Upper lobe of left lung (tissue), 6 donors: Measurements from ENCODE around the gene CASP6. TPM values are rescaled to one million over a fixed set of nuclear protein-coding genes. Genes with fewer than 3 reads are reported as not detected.

Experiments used
- ATAC-seq, 2 donors: fragments of 200-7000 bp; cut with Tn5 transposase; one replicate each; pipeline ENCODE4 v1.9.1; 2022; ENCODE audit warnings: mild to moderate bottlenecking in 2 of 2, moderate library complexity in 2 of 2; ENCODE audit not compliant: low FRiP score in 2 of 2
- DNase-seq, 2 donors: peaks; one replicate each; pipeline ENCODE4 v3.0.0-alpha.2; 2019 to 2020
- H3K27ac ChIP-seq, 4 donors: fragments of 200-600 bp; sonication (generic); one replicate each; pipeline ENCODE4 v1.5.1; 2016 to 2019
- H3K27me3 ChIP-seq, 4 donors: fragments of 200-600 bp; sonication (generic); one replicate each; pipeline ENCODE4 v1.5.1; 2017 to 2019
- H3K36me3 ChIP-seq, 4 donors: fragments of 200-600 bp; sonication (generic); one replicate each; pipeline ENCODE4 v1.5.1; 2016 to 2019
- H3K4me1 ChIP-seq, 4 donors: fragments of 200-600 bp; sonication (generic); one replicate each; pipeline ENCODE4 v1.5.1; 2018 to 2019
- H3K4me3 ChIP-seq, 4 donors: fragments of 200-600 bp; sonication (generic); one replicate each; pipeline ENCODE4 v1.5.1; 2017 to 2019; ENCODE audit warnings: mild to moderate bottlenecking in 2 of 4, moderate library complexity in 1 of 4
- H3K9me3 ChIP-seq, 4 donors: fragments of 200-600 bp; sonication (generic); one replicate each; pipeline ENCODE4 v1.5.1; 2018 to 2019
- EP300 ChIP-seq, 4 donors: sonication (generic); formaldehyde crosslinking; IDR thresholded peaks; one replicate each; pipeline ENCODE4 v1.5.1; 2017; ENCODE audit warnings: antibody characterized with exemption in 4 of 4, control low read depth in 2 of 4
- POLR2A ChIP-seq, 4 donors: fragments of 450-650 bp; IDR thresholded peaks; one replicate each; pipeline ENCODE4 v1.5.1; 2016 to 2017; ENCODE audit warnings: antibody characterized with exemption in 4 of 4, mild to moderate bottlenecking in 2 of 4
- POLR2AphosphoS5 ChIP-seq, 2 donors: sonication (generic); formaldehyde crosslinking; IDR thresholded peaks; one replicate each; pipeline ENCODE4 v1.5.1; 2017; ENCODE audit warnings: antibody characterized with exemption in 2 of 2
- WGBS, 2 donors: methylation state at CpG; one replicate each; pipeline ENCODE4 v1.1.5; 2017 to 2018; 5-methylcytosine and 5-hydroxymethylcytosine counted together
- total RNA-seq, 6 donors: library from RNA; depleted of rRNA in 4 of 6; stranded (reverse); fragments of >200 nt in 4 of 6; gene quantifications; one replicate each; pipeline versions ENCODE4 v1.1.0 to v1.2.1, GENCODE V29; 2016 to 2021
- TF ChIP-seq, protein P1 (sequence below), 6 experiments: fragments of 450-650 bp in 4 of 6; fragments of 200-600 bp in 2 of 6; sonication (generic) in 2 of 6; IDR thresholded peaks; one replicate each; pipeline ENCODE4 v1.5.1; 2016 to 2019; ENCODE audit warnings: antibody characterized with exemption in 6 of 6
- donor health status: DM: no; HTN: no; CAD: no; lungs with moderate emphysema.
- donor health status: DM: no; HTN: yes; CAD: no; lungs with severe emphysema.

CASP6 gene
- total RNA-seq, 6 donors from 2014 or later: 12.1 to 29.5 (median 15.5) TPM

GRCh38 chr4:109703664-109704361 lies 568 bp upstream of the CASP6 start:
- ATAC-seq: peak in 1 of 2 donors; percentile 4
- peak overlapping the region; percentile 64 to 94 (median 78) for H3K4me3 ChIP-seq
- H3K9me3 ChIP-seq: no peaks in the 10 kb centered on the region
- 3 to 11% methylated on average over 10 to 11 of the region's 11 CpGs for WGBS, 2 donors
- peaks cover 11 to 25% (median 19%) of the 10 kb centered on the region in 4 donors for H3K4me1 ChIP-seq
- TF ChIP-seq POLR2AphosphoS5 (IDR thresholded peaks at IDR 0.05): no peak
- TF ChIP-seq EP300 (IDR thresholded peaks at IDR 0.05): no peak
- TF ChIP-seq, protein P1, sequence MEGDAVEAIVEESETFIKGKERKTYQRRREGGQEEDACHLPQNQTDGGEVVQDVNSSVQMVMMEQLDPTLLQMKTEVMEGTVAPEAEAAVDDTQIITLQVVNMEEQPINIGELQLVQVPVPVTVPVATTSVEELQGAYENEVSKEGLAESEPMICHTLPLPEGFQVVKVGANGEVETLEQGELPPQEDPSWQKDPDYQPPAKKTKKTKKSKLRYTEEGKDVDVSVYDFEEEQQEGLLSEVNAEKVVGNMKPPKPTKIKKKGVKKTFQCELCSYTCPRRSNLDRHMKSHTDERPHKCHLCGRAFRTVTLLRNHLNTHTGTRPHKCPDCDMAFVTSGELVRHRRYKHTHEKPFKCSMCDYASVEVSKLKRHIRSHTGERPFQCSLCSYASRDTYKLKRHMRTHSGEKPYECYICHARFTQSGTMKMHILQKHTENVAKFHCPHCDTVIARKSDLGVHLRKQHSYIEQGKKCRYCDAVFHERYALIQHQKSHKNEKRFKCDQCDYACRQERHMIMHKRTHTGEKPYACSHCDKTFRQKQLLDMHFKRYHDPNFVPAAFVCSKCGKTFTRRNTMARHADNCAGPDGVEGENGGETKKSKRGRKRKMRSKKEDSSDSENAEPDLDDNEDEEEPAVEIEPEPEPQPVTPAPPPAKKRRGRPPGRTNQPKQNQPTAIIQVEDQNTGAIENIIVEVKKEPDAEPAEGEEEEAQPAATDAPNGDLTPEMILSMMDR (IDR thresholded peaks at IDR 0.05): no peak
- no peak for TF ChIP-seq POLR2A (IDR thresholded peaks at IDR 0.05)
- H3K36me3 ChIP-seq: peaks cover 0 to 5% (median 0%) of the 10 kb centered on the region in 4 donors
- peak overlapping the region; percentile 74 to 87 (median 86) for H3K27ac ChIP-seq
- no peak for DNase-seq
- H3K27me3 ChIP-seq: no peaks in the 10 kb centered on the region

DNA sequence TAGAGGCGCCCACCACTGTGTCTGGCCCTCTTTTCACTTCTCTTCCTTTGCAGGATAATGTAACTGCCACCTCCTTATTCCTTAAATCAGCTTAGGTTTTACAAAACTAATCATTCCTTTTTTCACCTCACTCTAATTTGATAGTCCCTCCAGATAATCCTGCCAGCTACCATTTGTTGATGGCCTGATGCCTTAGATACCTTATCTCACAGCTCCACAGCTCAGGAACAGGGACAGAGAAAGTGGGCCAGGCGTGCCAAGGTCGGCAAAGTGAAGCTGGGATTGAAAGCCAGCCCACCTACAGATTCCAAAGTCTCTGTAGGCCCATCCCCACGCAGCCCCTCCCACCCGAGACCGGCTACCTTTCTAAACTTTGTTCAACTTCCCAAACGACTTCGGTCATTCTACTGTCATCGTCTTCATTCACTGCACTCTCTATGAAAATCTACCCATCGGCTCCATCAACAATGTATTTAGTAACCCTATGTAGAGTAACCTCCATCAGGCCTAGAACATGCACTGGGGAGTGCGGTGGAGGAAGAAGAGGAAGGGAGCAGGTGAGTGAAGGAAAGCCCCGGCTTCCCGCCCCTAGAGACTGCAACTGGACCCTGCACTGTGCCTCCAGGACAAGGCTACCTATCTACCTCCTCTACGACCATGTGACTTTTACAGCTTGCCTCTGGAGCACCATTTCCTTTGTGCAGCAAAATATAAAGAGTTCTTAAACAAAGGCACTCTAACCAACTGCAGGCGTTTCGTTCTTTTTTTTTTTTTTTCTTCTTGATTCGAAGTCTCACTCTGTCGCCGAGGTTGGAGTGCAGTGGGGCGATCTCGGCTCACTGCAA lies 1.5 kb downstream of the CASP6 start:
- no peaks in the 10 kb centered on the region for H3K27me3 ChIP-seq
- no peak for DNase-seq
- no peak for TF ChIP-seq POLR2A (IDR thresholded peaks at IDR 0.05)
- TF ChIP-seq, protein P1 (IDR thresholded peaks at IDR 0.05): no peak
- TF ChIP-seq POLR2AphosphoS5 (IDR thresholded peaks at IDR 0.05): no peak
- TF ChIP-seq EP300 (IDR thresholded peaks at IDR 0.05): no peak
- peaks cover 0 to 7% (median 3%) of the 10 kb centered on the region in 4 donors for H3K36me3 ChIP-seq
- peak overlapping the region; percentile 74 to 87 (median 86) for H3K27ac ChIP-seq
- 34 to 48% methylated on average over 21 of the region's 21 CpGs for WGBS, 2 donors
- H3K9me3 ChIP-seq: no peaks in the 10 kb centered on the region
- no peak for ATAC-seq
- H3K4me1 ChIP-seq: peaks cover 11 to 25% (median 19%) of the 10 kb centered on the region in 4 donors
- H3K4me3 ChIP-seq: peak overlapping the region; percentile 64 to 94 (median 78)

- peak in 1 of 2 donors; percentile 24 for DNase-seq
- ATAC-seq: no peak
- peaks cover 0 to 21% (median 7%) of the 10 kb centered on the region in 4 donors for H3K36me3 ChIP-seq
- WGBS, 2 donors: 77 to 97% methylated on average over 8 of the region's 8 CpGs
- no peaks in the 10 kb centered on the region for H3K9me3 ChIP-seq
- TF ChIP-seq EP300 (IDR thresholded peaks at IDR 0.05): no peak
- no peak for TF ChIP-seq POLR2A (IDR thresholded peaks at IDR 0.05)
- TF ChIP-seq, protein P1 (IDR thresholded peaks at IDR 0.05): no peak
- no peak for TF ChIP-seq POLR2AphosphoS5 (IDR thresholded peaks at IDR 0.05)
- no peak overlapping the region for H3K27ac ChIP-seq
- peaks cover 11 to 25% (median 19%) of the 10 kb centered on the region in 4 donors for H3K4me1 ChIP-seq
- no peak overlapping the region for H3K4me3 ChIP-seq
- H3K27me3 ChIP-seq: no peaks in the 10 kb centered on the region
Measured at GRCh38 chr4:109699553-109700225, 3.6 kb downstream of the CASP6 start.

- no peak for DNase-seq
- Histone ChIP-seq H3K27me3 (no peaks in the 10 kb centered on the region), H3K4me3 (no peak overlapping the region), H3K36me3 (peaks cover 0 to 25% (median 13%) of the 10 kb centered on the region in 4 donors), H3K27ac (no peak overlapping the region), H3K4me1 (peaks cover 9 to 16% (median 13%) of the 10 kb centered on the region in 4 donors), H3K9me3 (no peaks in the 10 kb centered on the region)
- no peak for TF ChIP-seq POLR2AphosphoS5 (IDR thresholded peaks at IDR 0.05)
- no peak for TF ChIP-seq EP300 (IDR thresholded peaks at IDR 0.05)
- TF ChIP-seq, protein P1 (IDR thresholded peaks at IDR 0.05): no peak
- no peak for TF ChIP-seq POLR2A (IDR thresholded peaks at IDR 0.05)
- no peak for ATAC-seq
- WGBS, 2 donors: 86 to 90% methylated on average over 1 of the region's 1 CpG
Measured at GRCh38 chr4:109698656-109699055, 4.6 kb downstream of the CASP6 start.
